Panc1 (cell line): ENCODE measurements around the gene WSB1. TPM values are rescaled to one million over a fixed set of nuclear protein-coding genes. Genes with fewer than 3 reads are reported as not detected.

Source experiments
- ATAC-seq: fragments of 200-7000 bp; cut with Tn5 transposase; 2 replicates; pipeline ENCODE4 v1.9.1; 2020; ENCODE audit warnings: mild to moderate bottlenecking, moderate library complexity
- BruUV-seq: library from RNA; stranded (reverse); fragments of 400-500 nt; replicated peaks from 2 replicates; lab custom pipeline; 2021; lab: Mats Ljungman, UMichigan
- CTCF ChIA-PET: fragments of 300-600 bp; sonication (Branson Sonifier 250); formaldehyde crosslinking; loops from one replicate; lab custom pipeline; 2022; ENCODE audit warnings: antibody characterized with exemption; lab: Charles Lee
- POLR2A ChIA-PET: fragments of 300-600 bp; sonication (Branson Sonifier 250); formaldehyde crosslinking; loops from one replicate; lab custom pipeline; 2022; ENCODE audit warnings: antibody characterized with exemption; lab: Charles Lee
- DNase-seq: peaks from one replicate; pipeline ENCODE4 v3.0.0-alpha.2; 2010; ENCODE audit warnings: low read depth, low spot score
- H3K27ac ChIP-seq: 2 replicates; pipeline ENCODE4 v1.5.1; 2011; ENCODE audit warnings: mild to moderate bottlenecking, low read length, inconsistent platforms
- H3K27me3 ChIP-seq: fragments of 200-500 bp; sonication (Bioruptor generic); 2 replicates; pipeline ENCODE4 v1.6.0; 2014; ENCODE audit warnings: low read length, inconsistent platforms; ENCODE audit not compliant: control insufficient read depth, insufficient read depth
- H3K36me3 ChIP-seq: fragments of 200-500 bp; sonication (Bioruptor generic); 2 replicates; pipeline ENCODE4 v1.5.1; 2014; ENCODE audit warnings: inconsistent platforms, mild to moderate bottlenecking, low read length, moderate library complexity; ENCODE audit not compliant: control insufficient read depth, insufficient read depth
- H3K4me1 ChIP-seq: 2 replicates; pipeline ENCODE4 v1.5.1; 2011; ENCODE audit warnings: inconsistent platforms, mild to moderate bottlenecking, low read length, moderate library complexity; ENCODE audit not compliant: control insufficient read depth, insufficient read depth
- H3K4me3 ChIP-seq, 2 experiments: 2 replicates each; pipeline ENCODE4 v1.5.1; 2011 to 2012; ENCODE audit warnings: low read depth in 2 of 2, low read length in 2 of 2, mild to moderate bottlenecking in 2 of 2, inconsistent platforms in 1 of 2, moderate library complexity in 1 of 2
- H3K9me3 ChIP-seq: fragments of 200-500 bp; sonication (Bioruptor generic); 2 replicates; pipeline ENCODE4 v1.5.1; 2014; ENCODE audit warnings: low read depth, mild to moderate bottlenecking, inconsistent platforms, low read length, moderate library complexity; ENCODE audit not compliant: control insufficient read depth, insufficient read depth
- POLR2AphosphoS5 ChIP-seq: IDR thresholded peaks from 2 replicates; pipeline ENCODE4 v1.6.1; 2012; ENCODE audit warnings: mild to moderate bottlenecking, low read depth, low read length, moderate library complexity
- SIN3A ChIP-seq: IDR thresholded peaks from 2 replicates; pipeline ENCODE4 v1.6.1; 2012; ENCODE audit warnings: low read depth, mild to moderate bottlenecking, low read length, moderate library complexity, borderline replicate concordance; ENCODE audit not compliant: insufficient read depth
- TCF7L2 ChIP-seq: IDR thresholded peaks from 2 replicates; pipeline ENCODE4 v1.6.1; 2011; ENCODE audit warnings: mild to moderate bottlenecking, low read depth, low read length, inconsistent platforms
- in situ Hi-C: cut with HindIII; loops from 2 replicates; pipeline ENCODE4 v1.10.0; 2016; ENCODE audit warnings: low sequenced_read_pairs, low pct_unique_long_range_greater_than_20kb
- intact Hi-C: fragments of 100-400 bp; cut with micrococcal nuclease; formaldehyde crosslinking; loops from one replicate; pipeline ENCODE4 v1.10.0; 2022; ENCODE audit not compliant: unreplicated experiment
- total RNA-seq: library from RNA; stranded (reverse); gene quantifications from one replicate; pipeline ENCODE4 v1.2.1, GENCODE V29; 2021; ENCODE audit not compliant: unreplicated experiment
- TF ChIP-seq, protein P1 (sequence below): fragments of 450-650 bp; IDR thresholded peaks from 2 replicates; pipeline ENCODE4 v1.5.1; 2017; ENCODE audit warnings: mild to moderate bottlenecking
- TF ChIP-seq, protein P2 (sequence below), 2 experiments: IDR thresholded peaks; 2 replicates each; pipeline ENCODE4 v1.6.1; 2011 to 2012; ENCODE audit warnings: low read depth in 2 of 2, control low read depth in 1 of 2, low read length in 1 of 2, mild to moderate bottlenecking in 1 of 2, moderate library complexity in 1 of 2; ENCODE audit not compliant: insufficient read depth in 1 of 2

The WSB1 gene
- total RNA-seq, 1 experiment from 2014 or later: 114 TPM

DNA sequence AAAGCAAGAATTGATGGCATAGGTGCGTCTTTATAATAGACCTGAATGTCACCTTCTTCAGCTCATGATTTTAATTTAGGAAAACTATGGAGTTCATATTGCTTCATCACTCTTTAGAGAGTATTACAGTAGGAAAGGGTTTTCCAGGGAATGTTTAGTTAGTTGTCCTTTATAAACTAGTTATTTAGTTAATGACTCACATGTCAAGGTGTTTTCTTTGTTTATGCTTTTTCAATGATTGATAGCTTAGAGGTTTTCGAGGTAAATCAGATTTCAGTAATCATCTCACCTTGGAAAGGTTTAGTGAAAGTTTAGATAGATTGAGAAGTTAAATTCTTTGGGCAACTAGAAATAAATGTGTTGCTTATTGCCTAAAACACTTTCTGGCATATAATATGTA lies 9.8 kb downstream of the WSB1 start:
- no peak overlapping the region for H3K27ac ChIP-seq
- intact Hi-C loops (no loop called here), in situ Hi-C loops (no loop called here)
- H3K36me3 ChIP-seq: peaks cover 22% of the 10 kb centered on the region
- no peak overlapping the region for H3K4me3 ChIP-seq
- no peak for ATAC-seq
- 0 out of 2 replicates have a peak, but pooled peaks cover 4% of the 10 kb centered on the region for H3K4me1 ChIP-seq
- POLR2A ChIA-PET: interaction anchor here (0.6 kb wide), 1 partner anchor 59 kb away, joined by 5 read pairs; no protein-coding TSS in a partner anchor
- no TSS peak for BruUV-seq
- no peaks in the 10 kb centered on the region for H3K27me3 ChIP-seq
- H3K9me3 ChIP-seq: no peaks in the 10 kb centered on the region
- no peak for TF ChIP-seq POLR2AphosphoS5
- no peak for TF ChIP-seq TCF7L2
- TF ChIP-seq, protein P1, sequence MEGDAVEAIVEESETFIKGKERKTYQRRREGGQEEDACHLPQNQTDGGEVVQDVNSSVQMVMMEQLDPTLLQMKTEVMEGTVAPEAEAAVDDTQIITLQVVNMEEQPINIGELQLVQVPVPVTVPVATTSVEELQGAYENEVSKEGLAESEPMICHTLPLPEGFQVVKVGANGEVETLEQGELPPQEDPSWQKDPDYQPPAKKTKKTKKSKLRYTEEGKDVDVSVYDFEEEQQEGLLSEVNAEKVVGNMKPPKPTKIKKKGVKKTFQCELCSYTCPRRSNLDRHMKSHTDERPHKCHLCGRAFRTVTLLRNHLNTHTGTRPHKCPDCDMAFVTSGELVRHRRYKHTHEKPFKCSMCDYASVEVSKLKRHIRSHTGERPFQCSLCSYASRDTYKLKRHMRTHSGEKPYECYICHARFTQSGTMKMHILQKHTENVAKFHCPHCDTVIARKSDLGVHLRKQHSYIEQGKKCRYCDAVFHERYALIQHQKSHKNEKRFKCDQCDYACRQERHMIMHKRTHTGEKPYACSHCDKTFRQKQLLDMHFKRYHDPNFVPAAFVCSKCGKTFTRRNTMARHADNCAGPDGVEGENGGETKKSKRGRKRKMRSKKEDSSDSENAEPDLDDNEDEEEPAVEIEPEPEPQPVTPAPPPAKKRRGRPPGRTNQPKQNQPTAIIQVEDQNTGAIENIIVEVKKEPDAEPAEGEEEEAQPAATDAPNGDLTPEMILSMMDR: no peak
- TF ChIP-seq SIN3A: no peak
- TF ChIP-seq, protein P2, sequence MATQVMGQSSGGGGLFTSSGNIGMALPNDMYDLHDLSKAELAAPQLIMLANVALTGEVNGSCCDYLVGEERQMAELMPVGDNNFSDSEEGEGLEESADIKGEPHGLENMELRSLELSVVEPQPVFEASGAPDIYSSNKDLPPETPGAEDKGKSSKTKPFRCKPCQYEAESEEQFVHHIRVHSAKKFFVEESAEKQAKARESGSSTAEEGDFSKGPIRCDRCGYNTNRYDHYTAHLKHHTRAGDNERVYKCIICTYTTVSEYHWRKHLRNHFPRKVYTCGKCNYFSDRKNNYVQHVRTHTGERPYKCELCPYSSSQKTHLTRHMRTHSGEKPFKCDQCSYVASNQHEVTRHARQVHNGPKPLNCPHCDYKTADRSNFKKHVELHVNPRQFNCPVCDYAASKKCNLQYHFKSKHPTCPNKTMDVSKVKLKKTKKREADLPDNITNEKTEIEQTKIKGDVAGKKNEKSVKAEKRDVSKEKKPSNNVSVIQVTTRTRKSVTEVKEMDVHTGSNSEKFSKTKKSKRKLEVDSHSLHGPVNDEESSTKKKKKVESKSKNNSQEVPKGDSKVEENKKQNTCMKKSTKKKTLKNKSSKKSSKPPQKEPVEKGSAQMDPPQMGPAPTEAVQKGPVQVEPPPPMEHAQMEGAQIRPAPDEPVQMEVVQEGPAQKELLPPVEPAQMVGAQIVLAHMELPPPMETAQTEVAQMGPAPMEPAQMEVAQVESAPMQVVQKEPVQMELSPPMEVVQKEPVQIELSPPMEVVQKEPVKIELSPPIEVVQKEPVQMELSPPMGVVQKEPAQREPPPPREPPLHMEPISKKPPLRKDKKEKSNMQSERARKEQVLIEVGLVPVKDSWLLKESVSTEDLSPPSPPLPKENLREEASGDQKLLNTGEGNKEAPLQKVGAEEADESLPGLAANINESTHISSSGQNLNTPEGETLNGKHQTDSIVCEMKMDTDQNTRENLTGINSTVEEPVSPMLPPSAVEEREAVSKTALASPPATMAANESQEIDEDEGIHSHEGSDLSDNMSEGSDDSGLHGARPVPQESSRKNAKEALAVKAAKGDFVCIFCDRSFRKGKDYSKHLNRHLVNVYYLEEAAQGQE (IDR thresholded peaks at IDR 0.05; ENCODE audit: insufficient read depth in 1 of 2, low read depth in 2 of 2, low read length in 1 of 2): no peak
- CTCF ChIA-PET: interaction anchor here (0.6 kb wide), 2 partner anchors 14 to 128 kb away, joined by 3 to 6 read pairs; no protein-coding TSS in a partner anchor
- no peak for DNase-seq

DNA sequence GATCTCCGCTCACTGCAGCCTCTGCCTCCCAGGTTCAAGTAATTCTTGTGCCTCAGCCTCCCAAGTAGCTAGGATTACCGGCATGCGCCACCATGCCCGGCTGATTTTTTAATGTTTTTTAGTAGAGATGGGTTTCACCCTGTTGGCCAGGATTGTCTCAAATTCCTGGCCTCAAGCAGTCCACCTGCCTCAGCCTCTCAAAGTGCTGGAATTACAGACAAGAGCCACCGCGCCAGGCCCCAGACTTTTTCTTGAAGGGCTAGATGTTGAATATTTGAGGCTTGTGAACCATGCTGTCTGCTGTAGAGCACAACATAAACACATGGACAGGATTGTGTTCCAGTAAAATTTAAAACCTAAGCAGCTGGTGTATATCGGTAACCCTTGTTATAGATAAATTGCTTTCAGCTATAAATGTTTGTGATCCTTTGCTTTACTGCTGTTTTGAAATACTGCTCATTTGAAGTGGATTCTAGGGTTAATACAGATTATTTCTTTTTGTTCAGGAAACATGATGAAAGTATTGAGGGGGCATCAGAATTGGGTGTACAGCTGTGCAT lies 12.4 kb downstream of the WSB1 start:
- BruUV-seq: no TSS peak
- no peaks in the 10 kb centered on the region for H3K27me3 ChIP-seq
- H3K9me3 ChIP-seq: no peaks in the 10 kb centered on the region
- ChIA-PET CTCF (no interaction called here), POLR2A (no interaction called here)
- 0 out of 2 replicates have a peak, but pooled peaks cover 4% of the 10 kb centered on the region for H3K4me1 ChIP-seq
- no peak overlapping the region for H3K27ac ChIP-seq
- ATAC-seq: no peak
- in situ Hi-C loops (no loop called here), intact Hi-C loops (no loop called here)
- H3K36me3 ChIP-seq: peaks cover 40% of the 10 kb centered on the region
- H3K4me3 ChIP-seq: no peak overlapping the region
- TF ChIP-seq POLR2AphosphoS5: no peak
- TF ChIP-seq, protein P1: no peak
- TF ChIP-seq, protein P2 (IDR thresholded peaks at IDR 0.05; ENCODE audit: insufficient read depth in 1 of 2, low read depth in 2 of 2, low read length in 1 of 2): no peak
- no peak for TF ChIP-seq SIN3A
- TF ChIP-seq TCF7L2: no peak
- DNase-seq: no peak
